GM12878 (cell line): ENCODE results near the gene CNKSR3.

ENCODE experiments used
- BRCA1 ChIP-seq: IDR thresholded peaks from 2 replicates; pipeline ENCODE4 v1.6.1; 2011; ENCODE audit warnings: low read depth, low read length, improper control_type of control experiment
- CREB1 ChIP-seq: IDR thresholded peaks from 2 replicates; pipeline ENCODE4 v1.6.1; 2012; ENCODE audit warnings: low read depth, mild to moderate bottlenecking, inconsistent platforms
- CTCF ChIP-seq, 3 experiments: IDR thresholded peaks in 2 of 3; conservative IDR thresholded peaks in 1 of 3; 2 replicates each; pipeline ENCODE4 v1.5.1; 2011; ENCODE audit warnings: low read depth in 3 of 3, low read length in 3 of 3, mild to moderate bottlenecking in 3 of 3, control low read depth in 2 of 3, moderate library complexity in 2 of 3, inconsistent platforms in 1 of 3, mixed read lengths in 1 of 3; ENCODE audit not compliant: control insufficient read depth in 2 of 3, insufficient read depth in 1 of 3; ENCODE audit errors: extremely low read depth in 1 of 3
- FOXM1 ChIP-seq: IDR thresholded peaks from 2 replicates; pipeline ENCODE4 v1.6.1; 2012; ENCODE audit warnings: low read depth, mild to moderate bottlenecking, inconsistent platforms, low read length, moderate library complexity
- GABPA ChIP-seq: IDR thresholded peaks from 2 replicates; pipeline ENCODE4 v1.6.1; 2014; ENCODE audit warnings: antibody characterized with exemption, low read depth, mild to moderate bottlenecking, inconsistent platforms
- HDAC6 ChIP-seq: fragments of 200-600 bp; sonication (generic); IDR thresholded peaks from one replicate; pipeline ENCODE4 v1.8.0; 2017; ENCODE audit warnings: antibody characterized with exemption; ENCODE audit not compliant: unreplicated experiment
- LARP7 ChIP-seq: fragments of 450-650 bp; IDR thresholded peaks from 2 replicates; pipeline ENCODE4 v1.6.1; 2017; ENCODE audit warnings: mild to moderate bottlenecking
- MYC ChIP-seq: IDR thresholded peaks from 2 replicates; pipeline ENCODE4 v1.6.1; 2011; ENCODE audit warnings: mild to moderate bottlenecking, low read length, moderate library complexity, inconsistent platforms; ENCODE audit not compliant: insufficient read depth, insufficient replicate concordance, insufficient read length, severe bottlenecking
- POLR2A ChIP-seq: IDR thresholded peaks from 2 replicates; pipeline ENCODE4 v1.6.1; 2011; ENCODE audit warnings: low read depth, mild to moderate bottlenecking, low read length
- RELA ChIP-seq: fragments of 450-650 bp; IDR thresholded peaks from 2 replicates; pipeline ENCODE4 v1.8.0; 2014; ENCODE audit warnings: borderline replicate concordance; ENCODE audit not compliant: partially characterized antibody
- SP1 ChIP-seq: IDR thresholded peaks from one replicate; pipeline ENCODE4 v1.6.1; 2011; ENCODE audit warnings: low read depth, low read length
- YY1 ChIP-seq: IDR thresholded peaks from 2 replicates; pipeline ENCODE4 v1.6.1; 2011; ENCODE audit warnings: low read depth, mild to moderate bottlenecking, low read length
- ZBTB33 ChIP-seq: fragments of 450-650 bp; IDR thresholded peaks from 2 replicates; pipeline ENCODE4 v1.6.1; 2017; ENCODE audit warnings: mild to moderate bottlenecking
- TF ChIP-seq, protein P1 (sequence below): IDR thresholded peaks from 2 replicates; pipeline ENCODE4 v1.6.1; 2012; ENCODE audit warnings: low read depth, low read length, improper control_type of control experiment

GRCh38 chr6:154403788-154404187, 106.7 kb downstream of the CNKSR3 start:
- no peak for TF ChIP-seq FOXM1
- no peak for TF ChIP-seq CTCF (IDR thresholded peaks at IDR 0.05 in 2 of 3, conservative IDR thresholded peaks at IDR 0.05 in 1 of 3; ENCODE audit: control insufficient read depth in 2 of 3, extremely low read depth in 1 of 3, insufficient read depth in 1 of 3, low read depth in 3 of 3, low read length in 3 of 3)
- no peak for TF ChIP-seq RELA
- no peak for TF ChIP-seq POLR2A
- no peak for TF ChIP-seq YY1
- TF ChIP-seq ZBTB33, result no peak
- no peak for TF ChIP-seq SP1
- TF ChIP-seq, protein P1, sequence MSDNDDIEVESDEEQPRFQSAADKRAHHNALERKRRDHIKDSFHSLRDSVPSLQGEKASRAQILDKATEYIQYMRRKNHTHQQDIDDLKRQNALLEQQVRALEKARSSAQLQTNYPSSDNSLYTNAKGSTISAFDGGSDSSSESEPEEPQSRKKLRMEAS, result no peak
- no peak for TF ChIP-seq LARP7
- no peak for TF ChIP-seq BRCA1
- no peak for TF ChIP-seq GABPA
- no peak for TF ChIP-seq CREB1
- TF ChIP-seq MYC, result no peak
- TF ChIP-seq HDAC6, result no peak
